Measurements from ENCODE around the gene PANK4. TPM values are rescaled to one million over a fixed set of nuclear protein-coding genes. Genes with fewer than 3 reads are reported as not detected.

PANK4 gene
- total RNA-seq, 1 experiment from 2014 or later = 27.0 TPM

GRCh38 chr1:2523891-2524609 is 2.3 kb downstream of the PANK4 start:
- intact Hi-C loops (cut with micrococcal nuclease; ENCODE audit: unreplicated experiment) = no loop called here
- Histone ChIP-seq H3K4me1 (0 out of 2 replicates have a peak, but pooled peaks cover 3% of the 10 kb centered on the region), H3K9me3 (no peaks in the 10 kb centered on the region), H3K27me3 (replicated peaks; ENCODE audit: control insufficient read depth, insufficient read depth, low read length) (no peaks in the 10 kb centered on the region), H3K4me3 (ENCODE audit: low read depth, low read length) (no peak overlapping the region), H3K36me3 (ENCODE audit: control insufficient read depth, insufficient read depth, low read length) (no peaks in the 10 kb centered on the region)
- H3K36me3 Mint-ChIP-seq (ENCODE audit: insufficient read depth, unreplicated experiment) = peaks cover 6% of the 10 kb centered on the region
- H3K27me3 Mint-ChIP-seq (ENCODE audit: insufficient read depth, unreplicated experiment) = peaks cover 4% of the 10 kb centered on the region
- CTCF ChIA-PET = no interaction called here
- POLR2A ChIA-PET = no interaction called here
- BruUV-seq (replicated peaks) = no TSS peak
- H3K4me1 Mint-ChIP-seq (ENCODE audit: low read depth, unreplicated experiment) = no peaks in the 10 kb centered on the region
- no peak for DNase-seq
- H3K4me3 Mint-ChIP-seq (ENCODE audit: unreplicated experiment) = no peak overlapping the region
- H3K27ac Mint-ChIP-seq (ENCODE audit: unreplicated experiment) = no peak overlapping the region
- no peaks in the 10 kb centered on the region for H3K9me3 Mint-ChIP-seq (ENCODE audit: unreplicated experiment)
- no peak for TF ChIP-seq CTCF (IDR thresholded peaks at IDR 0.05; ENCODE audit: insufficient read depth in 1 of 2, low read depth in 1 of 2, low read length in 1 of 2, severe bottlenecking in 1 of 2, unreplicated experiment in 1 of 2)

GRCh38 chr1:2523191-2523890 is 3.1 kb downstream of the PANK4 start:
- TF ChIP-seq CTCF (IDR thresholded peaks at IDR 0.05; ENCODE audit: insufficient read depth in 1 of 2, low read depth in 1 of 2, low read length in 1 of 2, severe bottlenecking in 1 of 2, unreplicated experiment in 1 of 2) = no peak
- POLR2A ChIA-PET = no interaction called here
- DNase-seq = no peak
- no peak overlapping the region for H3K4me3 Mint-ChIP-seq (ENCODE audit: unreplicated experiment)
- Histone ChIP-seq H3K36me3 (ENCODE audit: control insufficient read depth, insufficient read depth, low read length) (no peaks in the 10 kb centered on the region), H3K4me1 (0 out of 2 replicates have a peak, but pooled peaks cover 3% of the 10 kb centered on the region), H3K4me3 (ENCODE audit: low read depth, low read length) (no peak overlapping the region), H3K9me3 (no peaks in the 10 kb centered on the region), H3K27me3 (replicated peaks; ENCODE audit: control insufficient read depth, insufficient read depth, low read length) (no peaks in the 10 kb centered on the region)
- H3K27me3 Mint-ChIP-seq (ENCODE audit: insufficient read depth, unreplicated experiment) = peaks cover 4% of the 10 kb centered on the region
- intact Hi-C loops (cut with micrococcal nuclease; ENCODE audit: unreplicated experiment) = no loop called here
- H3K4me1 Mint-ChIP-seq (ENCODE audit: low read depth, unreplicated experiment) = no peaks in the 10 kb centered on the region
- H3K9me3 Mint-ChIP-seq (ENCODE audit: unreplicated experiment) = no peaks in the 10 kb centered on the region
- peaks cover 6% of the 10 kb centered on the region for H3K36me3 Mint-ChIP-seq (ENCODE audit: insufficient read depth, unreplicated experiment)
- BruUV-seq (replicated peaks) = no TSS peak
- CTCF ChIA-PET = no interaction called here
- no peak overlapping the region for H3K27ac Mint-ChIP-seq (ENCODE audit: unreplicated experiment)

- Mint-ChIP-seq H3K9me3 (ENCODE audit: unreplicated experiment) (no peaks in the 10 kb centered on the region), H3K4me1 (ENCODE audit: low read depth, unreplicated experiment) (no peaks in the 10 kb centered on the region), H3K36me3 (ENCODE audit: insufficient read depth, unreplicated experiment) (peaks cover 6% of the 10 kb centered on the region), H3K27ac (ENCODE audit: unreplicated experiment) (no peak overlapping the region), H3K4me3 (ENCODE audit: unreplicated experiment) (no peak overlapping the region), H3K27me3 (ENCODE audit: insufficient read depth, unreplicated experiment) (peaks cover 4% of the 10 kb centered on the region)
- intact Hi-C loops (cut with micrococcal nuclease; ENCODE audit: unreplicated experiment) = no loop called here
- no peaks in the 10 kb centered on the region for H3K27me3 ChIP-seq (replicated peaks; ENCODE audit: control insufficient read depth, insufficient read depth, low read length)
- CTCF ChIA-PET = no interaction called here
- H3K9me3 ChIP-seq = no peaks in the 10 kb centered on the region
- no peak for TF ChIP-seq CTCF (IDR thresholded peaks at IDR 0.05; ENCODE audit: insufficient read depth in 1 of 2, low read depth in 1 of 2, low read length in 1 of 2, severe bottlenecking in 1 of 2, unreplicated experiment in 1 of 2)
- BruUV-seq (replicated peaks) = no TSS peak
- H3K4me3 ChIP-seq (ENCODE audit: low read depth, low read length) = no peak overlapping the region
- H3K4me1 ChIP-seq = 0 out of 2 replicates have a peak, but pooled peaks cover 3% of the 10 kb centered on the region
- H3K36me3 ChIP-seq (ENCODE audit: control insufficient read depth, insufficient read depth, low read length) = no peaks in the 10 kb centered on the region
- no peak for DNase-seq
- POLR2A ChIA-PET = no interaction called here
Observed at GRCh38 chr1:2522230-2522629, 4.2 kb downstream of the PANK4 start.
